AG04449 (cell line): ENCODE measurements around the gene CEP131.

ENCODE experiments used
- CTCF ChIA-PET: fragments of 350-600 bp; formaldehyde crosslinking; extraction: SDS; loops from one replicate; lab custom pipeline; 2021; ENCODE audit warnings: antibody characterized with exemption; lab: Yijun Ruan, JAX
- POLR2A ChIA-PET: fragments of 400-600, 350-600 bp; formaldehyde crosslinking; extraction: SDS; loops from one replicate; lab custom pipeline; 2020; ENCODE audit warnings: antibody characterized with exemption, inconsistent platforms; lab: Yijun Ruan, JAX
- DNase-seq: peaks from one replicate; pipeline ENCODE4 v3.0.0-alpha.2; 2010; ENCODE audit warnings: low read depth, low spot score
- H3K4me3 ChIP-seq: 2 replicates; pipeline ENCODE4 v1.5.1; 2011; ENCODE audit warnings: low read depth, mild to moderate bottlenecking, control low read depth, low read length
- TF ChIP-seq, protein P1 (sequence below): IDR thresholded peaks from one replicate; pipeline ENCODE4 v1.5.1; 2011; ENCODE audit warnings: mild to moderate bottlenecking, moderate library complexity, low read length, control low read depth, inconsistent platforms; ENCODE audit not compliant: insufficient read depth; ENCODE audit errors: missing control alignments

CEP131 gene

DNA sequence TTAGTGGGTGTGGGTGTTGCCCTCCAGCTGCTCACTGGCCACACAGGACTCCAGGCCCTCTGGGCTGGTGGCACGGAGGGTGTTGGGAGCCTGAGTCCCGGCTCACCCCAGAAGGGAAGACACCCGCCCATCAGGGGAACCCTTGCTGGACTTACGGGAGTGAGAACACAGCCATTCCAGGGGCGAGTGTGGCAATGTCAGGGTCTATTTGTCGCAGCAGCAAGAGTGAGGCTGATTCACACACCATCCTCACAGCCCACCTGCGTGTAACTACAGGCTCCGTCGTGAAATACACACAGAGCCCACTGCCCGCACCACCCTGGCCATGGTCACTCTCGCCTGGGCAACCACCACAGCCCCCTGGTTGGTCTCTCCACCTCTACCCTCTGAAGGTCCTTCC is 39.0 kb downstream of the CEP131 start:
- DNase-seq, result no peak
- TF ChIP-seq, protein P1, sequence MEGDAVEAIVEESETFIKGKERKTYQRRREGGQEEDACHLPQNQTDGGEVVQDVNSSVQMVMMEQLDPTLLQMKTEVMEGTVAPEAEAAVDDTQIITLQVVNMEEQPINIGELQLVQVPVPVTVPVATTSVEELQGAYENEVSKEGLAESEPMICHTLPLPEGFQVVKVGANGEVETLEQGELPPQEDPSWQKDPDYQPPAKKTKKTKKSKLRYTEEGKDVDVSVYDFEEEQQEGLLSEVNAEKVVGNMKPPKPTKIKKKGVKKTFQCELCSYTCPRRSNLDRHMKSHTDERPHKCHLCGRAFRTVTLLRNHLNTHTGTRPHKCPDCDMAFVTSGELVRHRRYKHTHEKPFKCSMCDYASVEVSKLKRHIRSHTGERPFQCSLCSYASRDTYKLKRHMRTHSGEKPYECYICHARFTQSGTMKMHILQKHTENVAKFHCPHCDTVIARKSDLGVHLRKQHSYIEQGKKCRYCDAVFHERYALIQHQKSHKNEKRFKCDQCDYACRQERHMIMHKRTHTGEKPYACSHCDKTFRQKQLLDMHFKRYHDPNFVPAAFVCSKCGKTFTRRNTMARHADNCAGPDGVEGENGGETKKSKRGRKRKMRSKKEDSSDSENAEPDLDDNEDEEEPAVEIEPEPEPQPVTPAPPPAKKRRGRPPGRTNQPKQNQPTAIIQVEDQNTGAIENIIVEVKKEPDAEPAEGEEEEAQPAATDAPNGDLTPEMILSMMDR, result no peak
- no peak overlapping the region for H3K4me3 ChIP-seq
- POLR2A ChIA-PET, result no interaction called here
- CTCF ChIA-PET, result no interaction called here

DNA sequence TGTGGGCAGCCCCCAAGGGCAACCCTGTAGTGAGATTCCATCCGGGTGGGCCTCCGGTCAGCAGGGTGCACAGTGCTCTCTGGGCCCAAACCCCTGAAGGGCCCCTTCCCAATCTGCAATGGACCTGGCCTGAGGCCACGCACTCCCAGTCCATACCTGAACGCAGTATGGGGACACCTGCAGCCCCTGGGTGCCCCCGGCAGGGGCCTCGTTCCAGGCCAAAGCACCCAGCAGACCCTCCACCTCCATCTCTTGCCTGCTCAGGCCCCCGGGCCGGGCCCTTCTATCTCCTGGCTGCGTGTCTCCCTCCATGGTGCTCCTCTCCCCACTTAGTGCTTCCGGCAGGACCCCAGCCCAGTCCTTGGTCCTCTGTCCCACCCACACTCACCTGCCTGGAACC is 39.4 kb downstream of the CEP131 start:
- ChIA-PET CTCF (no interaction called here), POLR2A (no interaction called here)

DNA sequence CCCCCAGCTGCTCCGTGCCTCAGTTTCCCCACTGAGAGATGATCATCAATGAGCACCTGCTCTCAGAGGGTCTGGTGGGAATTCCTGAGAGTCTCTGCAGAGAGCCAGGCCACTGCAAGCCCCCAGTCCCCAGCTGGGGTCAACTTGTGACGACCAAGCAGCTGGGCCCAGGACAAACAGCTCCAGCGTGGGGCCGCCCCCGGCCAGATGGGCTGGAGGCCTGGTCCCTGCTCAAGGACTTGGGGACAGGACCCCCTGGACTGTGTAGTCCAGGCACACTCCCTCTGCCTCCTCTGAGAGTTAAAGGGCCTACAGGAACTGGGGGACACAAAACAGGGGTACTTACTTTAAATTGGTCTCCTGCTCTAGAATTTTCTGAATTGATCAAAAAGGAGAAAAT is 40.2 kb downstream of the CEP131 start:
- POLR2A ChIA-PET, result interaction anchor here (1.0 kb wide), 1 partner anchor 18 kb away, joined by 3 read pairs; the partner anchor contains the start of gene PVALEF
- no peak for DNase-seq
- CTCF ChIA-PET, result interaction anchor here (1.3 kb wide), 1 partner anchor 40 kb away, joined by 3 read pairs; no protein-coding TSS in a partner anchor
- no peak overlapping the region for H3K4me3 ChIP-seq
- TF ChIP-seq, protein P1, result no peak

More for the DNA sequence above, 39.4 kb downstream of the CEP131 start:
- no peak overlapping the region for H3K4me3 ChIP-seq
- TF ChIP-seq, protein P1, result no peak
- DNase-seq, result no peak

DNA sequence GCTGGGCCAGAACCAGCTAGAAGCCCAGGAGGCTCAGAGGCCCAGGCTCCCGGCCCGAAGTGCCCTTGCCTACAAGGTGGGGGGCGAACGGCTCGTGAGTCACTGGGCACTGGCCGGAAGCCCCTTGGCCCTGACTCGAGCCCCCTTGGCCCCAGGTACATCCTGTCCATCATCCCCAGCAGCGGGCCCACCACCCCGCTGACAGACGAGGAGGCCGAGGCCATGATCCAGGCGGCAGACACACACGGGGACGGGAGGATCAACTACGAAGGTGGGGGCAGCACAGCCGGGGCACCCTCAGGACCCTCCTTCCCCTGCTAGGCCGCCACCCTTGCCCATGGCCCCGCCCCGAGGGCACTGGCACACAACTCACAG is 41.0 kb downstream of the CEP131 start:
- no peak for DNase-seq
- H3K4me3 ChIP-seq, result no peak overlapping the region
- ChIA-PET POLR2A (no interaction called here), CTCF (interaction anchor here (1.3 kb wide), 2 partner anchors 9 to 39 kb away, joined by 3 to 5 read pairs; no protein-coding TSS in a partner anchor)
- TF ChIP-seq, protein P1, result no peak

DNA sequence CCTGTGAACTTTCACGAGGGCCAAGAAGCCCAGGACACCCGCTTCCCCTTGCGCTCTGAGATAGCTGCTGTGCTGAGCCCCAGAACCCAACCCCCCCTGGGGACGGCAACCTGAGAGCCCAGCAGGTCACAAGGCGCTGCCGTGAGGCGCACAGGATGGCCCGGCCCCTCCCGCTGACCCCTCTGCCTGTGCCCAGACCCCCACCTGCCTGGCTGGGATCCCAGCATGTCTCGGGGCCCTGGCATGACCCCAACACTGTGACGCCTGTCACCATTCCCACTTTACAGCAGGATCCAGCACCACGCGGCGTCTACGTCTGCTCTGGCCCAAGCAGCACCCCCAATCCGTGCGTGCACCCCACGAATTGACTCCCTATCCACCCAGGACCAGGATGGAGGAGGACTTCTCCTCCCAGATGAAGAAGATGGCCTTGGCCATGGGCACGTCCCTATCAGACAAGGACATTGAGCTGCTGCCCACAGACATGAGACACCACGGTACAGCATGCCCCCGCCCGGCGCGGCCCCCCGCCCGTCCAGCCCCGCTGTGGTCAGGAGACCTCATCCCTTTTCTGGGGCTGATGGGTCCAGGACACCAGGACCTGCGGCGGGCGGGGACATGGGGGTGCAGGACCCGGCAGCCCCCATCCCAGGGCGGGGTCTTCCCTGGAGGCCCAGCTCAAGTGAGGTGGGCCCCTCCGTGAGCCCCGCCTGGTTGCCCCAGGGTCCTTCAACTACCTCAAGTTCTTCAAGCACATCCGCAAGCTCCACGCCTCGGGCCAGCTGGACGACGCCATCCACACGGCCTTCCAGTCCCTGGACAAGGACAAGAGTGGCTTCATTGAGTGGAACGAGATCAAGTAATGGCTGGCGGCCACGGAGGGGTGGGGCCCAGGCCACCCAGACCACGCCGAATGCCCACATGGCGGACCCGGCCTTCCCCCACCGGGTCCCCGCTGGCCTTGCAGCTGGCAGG is 41.6 kb downstream of the CEP131 start:
- no peak for DNase-seq
- POLR2A ChIA-PET, result no interaction called here
- H3K4me3 ChIP-seq, result no peak overlapping the region
- TF ChIP-seq, protein P1, result no peak
- CTCF ChIA-PET, result interaction anchor here (1.3 kb wide), 1 partner anchor 9 kb away, joined by 5 read pairs; no protein-coding TSS in a partner anchor

DNA sequence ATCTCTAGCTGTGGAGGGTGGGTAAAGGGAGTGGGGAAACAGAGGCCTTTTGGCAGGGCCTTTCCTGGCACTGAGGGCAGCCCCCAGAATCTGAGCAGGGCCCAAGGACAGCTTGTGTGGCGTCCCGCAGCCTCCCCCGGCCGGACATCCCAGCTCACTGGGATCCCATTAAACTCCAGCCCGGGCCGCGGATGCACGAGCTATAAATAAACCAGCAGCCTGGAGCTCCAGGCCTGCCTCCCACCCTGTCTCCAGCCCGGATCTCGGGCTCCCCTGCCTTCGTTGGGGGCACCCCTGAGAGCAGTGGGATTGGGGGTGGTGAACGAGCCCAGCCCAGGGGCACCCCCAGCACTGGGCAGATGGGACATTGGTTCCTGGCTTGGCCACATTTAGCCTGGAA is 42.9 kb downstream of the CEP131 start:
- no peak for DNase-seq
- POLR2A ChIA-PET, result no interaction called here

More for the DNA sequence above, 42.9 kb downstream of the CEP131 start:
- no peak overlapping the region for H3K4me3 ChIP-seq
- TF ChIP-seq, protein P1, result no peak
- CTCF ChIA-PET, result interaction anchor here (0.6 to 1.6 kb wide), 2 partner anchors 21 to 37 kb away, joined by 3 to 5 read pairs; no protein-coding TSS in a partner anchor
